Breast epithelium (tissue), 3 donors: ENCODE data around the gene CCDC157.

Source experiments
- CTCF ChIP-seq, 3 donors: fragments of 450-650 bp; IDR thresholded peaks; one replicate each; pipeline ENCODE4 v1.5.1; 2016 to 2017; ENCODE audit warnings: antibody characterized with exemption in 3 of 3, mild to moderate bottlenecking in 3 of 3, moderate library complexity in 3 of 3
- POLR2A ChIP-seq: fragments of 450-650 bp; IDR thresholded peaks from one replicate; pipeline ENCODE4 v1.6.1; 2016; ENCODE audit warnings: antibody characterized with exemption, mild to moderate bottlenecking, moderate library complexity
- POLR2AphosphoS5 ChIP-seq, 3 donors: sonication (generic); formaldehyde crosslinking; IDR thresholded peaks; one replicate each; pipeline ENCODE4 v1.6.1; 2017; ENCODE audit warnings: antibody characterized with exemption in 3 of 3

GRCh38 chr22:30315962-30316576 lies 40.7 kb upstream of the CCDC157 start:
- TF ChIP-seq CTCF (IDR thresholded peaks at IDR 0.05) (no peak), POLR2A (no peak), POLR2AphosphoS5 (IDR thresholded peaks at IDR 0.05) (no peak)
